Measurements from ENCODE around the gene DLEC1.

The DLEC1 gene

GRCh38 chr3:38136777-38137614 lies 98.0 kb downstream of the DLEC1 start, which contains the start of gene ACAA1:
Gene ACAA1 (minus strand): TSS chr3:38137127. CDS start chr3:38137035, 92 bp downstream.
- Histone ChIP-seq H3K36me3 (ENCODE audit: control insufficient read depth in 2 of 2, insufficient read depth in 2 of 2, low read length in 2 of 2) (peaks cover 32 to 42% of the 10 kb centered on the region in 2 donors), H3K4me3 (ENCODE audit: low read length in 2 of 2) (peak within 1 kb of the TSS; percentile 94), H3K9ac (ENCODE audit: low read depth in 1 of 2, low read length in 2 of 2) (peak within 1 kb of the TSS; percentile 97 to 98), H3K27me3 (ENCODE audit: control insufficient read depth in 2 of 2, insufficient read depth in 2 of 2, low read length in 2 of 2) (no peaks in the 10 kb centered on the region), H3K4me1 (ENCODE audit: control insufficient read depth in 2 of 2, insufficient read depth in 2 of 2, low read length in 2 of 2) (peaks cover 53 to 63% of the 10 kb centered on the region in 2 donors), H3K27ac (ENCODE audit: low read depth in 2 of 2, low read length in 2 of 2) (peak within 1 kb of the TSS; percentile 94 to 98), H3K9me3 (ENCODE audit: control insufficient read depth in 2 of 2, low read length in 2 of 2) (no peaks in the 10 kb centered on the region)

DNA sequence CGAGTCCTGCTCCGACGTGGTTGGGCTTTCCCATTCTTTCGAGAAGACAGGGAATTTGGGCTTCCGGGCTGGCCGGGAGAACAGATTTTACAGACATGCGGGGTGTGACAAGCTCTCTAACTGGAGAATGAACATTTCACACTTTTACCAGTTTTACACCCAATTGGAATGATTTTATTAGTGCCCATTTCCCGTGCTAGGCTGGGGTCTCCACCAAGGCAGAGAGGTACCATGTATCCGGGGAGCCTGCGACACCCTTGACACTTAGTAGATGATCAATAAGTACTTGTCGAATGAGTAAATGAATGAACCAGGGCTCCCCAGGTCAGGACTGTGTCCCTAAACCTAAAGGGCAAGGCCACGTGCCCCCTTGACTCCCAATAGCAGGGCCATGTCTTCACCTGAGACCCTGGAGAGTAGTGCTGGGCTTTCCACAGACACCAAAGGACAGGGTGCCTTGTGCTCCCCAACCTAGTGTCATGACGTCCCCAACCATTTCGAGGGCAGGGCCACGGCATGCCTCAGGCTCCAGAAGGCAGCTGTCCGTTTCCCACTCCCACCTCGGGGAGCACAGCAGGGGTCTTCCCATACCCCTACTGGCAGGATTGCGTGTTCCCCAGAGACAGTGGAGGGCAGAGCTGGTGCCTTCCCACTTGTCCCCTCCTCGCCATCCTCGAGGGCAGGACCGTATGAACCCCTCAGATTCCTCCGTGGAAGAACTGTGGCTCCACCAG lies 98.8 kb downstream of the DLEC1 start:
- peak overlapping the region; percentile 94 for H3K4me3 ChIP-seq (ENCODE audit: low read length in 2 of 2)
- H3K9me3 ChIP-seq (ENCODE audit: control insufficient read depth in 2 of 2, low read length in 2 of 2) = no peaks in the 10 kb centered on the region
- H3K27me3 ChIP-seq (ENCODE audit: control insufficient read depth in 2 of 2, insufficient read depth in 2 of 2, low read length in 2 of 2) = no peaks in the 10 kb centered on the region
- H3K36me3 ChIP-seq (ENCODE audit: control insufficient read depth in 2 of 2, insufficient read depth in 2 of 2, low read length in 2 of 2) = peaks cover 31 to 38% of the 10 kb centered on the region in 2 donors
- H3K9ac ChIP-seq (ENCODE audit: low read depth in 1 of 2, low read length in 2 of 2) = peak overlapping the region; percentile 97 to 98
- peaks cover 53 to 56% of the 10 kb centered on the region in 2 donors for H3K4me1 ChIP-seq (ENCODE audit: control insufficient read depth in 2 of 2, insufficient read depth in 2 of 2, low read length in 2 of 2)
- H3K27ac ChIP-seq (ENCODE audit: low read depth in 2 of 2, low read length in 2 of 2) = peak overlapping the region; percentile 94 to 98

GRCh38 chr3:38138349-38139190 lies 99.6 kb downstream of the DLEC1 start, which contains the start of gene MYD88:
Gene MYD88 (plus strand): TSS chr3:38138661. CDS start chr3:38138701, 40 bp downstream.
- Histone ChIP-seq H3K27ac (ENCODE audit: low read depth in 2 of 2, low read length in 2 of 2) (peak within 1 kb of the TSS; percentile 94 to 98), H3K4me1 (ENCODE audit: control insufficient read depth in 2 of 2, insufficient read depth in 2 of 2, low read length in 2 of 2) (peaks cover 45 to 48% of the 10 kb centered on the region in 2 donors), H3K36me3 (ENCODE audit: control insufficient read depth in 2 of 2, insufficient read depth in 2 of 2, low read length in 2 of 2) (peaks cover 24 to 32% of the 10 kb centered on the region in 2 donors)

GRCh38 chr3:38139191-38139590 lies 100.2 kb downstream of the DLEC1 start:
- peak overlapping the region; percentile 97 to 98 for H3K9ac ChIP-seq (ENCODE audit: low read depth in 1 of 2, low read length in 2 of 2)
- H3K4me3 ChIP-seq (ENCODE audit: low read length in 2 of 2) = peak overlapping the region; percentile 94
- no peaks in the 10 kb centered on the region for H3K9me3 ChIP-seq (ENCODE audit: control insufficient read depth in 2 of 2, low read length in 2 of 2)
- peaks cover 23 to 29% of the 10 kb centered on the region in 2 donors for H3K36me3 ChIP-seq (ENCODE audit: control insufficient read depth in 2 of 2, insufficient read depth in 2 of 2, low read length in 2 of 2)
- H3K27me3 ChIP-seq (ENCODE audit: control insufficient read depth in 2 of 2, insufficient read depth in 2 of 2, low read length in 2 of 2) = no peaks in the 10 kb centered on the region
- peak overlapping the region; percentile 94 to 98 for H3K27ac ChIP-seq (ENCODE audit: low read depth in 2 of 2, low read length in 2 of 2)
- peaks cover 42 to 44% of the 10 kb centered on the region in 2 donors for H3K4me1 ChIP-seq (ENCODE audit: control insufficient read depth in 2 of 2, insufficient read depth in 2 of 2, low read length in 2 of 2)

More at GRCh38 chr3:38138349-38139190, 99.6 kb downstream of the DLEC1 start, which contains the start of gene MYD88:
- Histone ChIP-seq H3K27me3 (ENCODE audit: control insufficient read depth in 2 of 2, insufficient read depth in 2 of 2, low read length in 2 of 2) (no peaks in the 10 kb centered on the region), H3K9me3 (ENCODE audit: control insufficient read depth in 2 of 2, low read length in 2 of 2) (no peaks in the 10 kb centered on the region), H3K9ac (ENCODE audit: low read depth in 1 of 2, low read length in 2 of 2) (peak within 1 kb of the TSS; percentile 97 to 98), H3K4me3 (ENCODE audit: low read length in 2 of 2) (peak within 1 kb of the TSS; percentile 94)

DNA sequence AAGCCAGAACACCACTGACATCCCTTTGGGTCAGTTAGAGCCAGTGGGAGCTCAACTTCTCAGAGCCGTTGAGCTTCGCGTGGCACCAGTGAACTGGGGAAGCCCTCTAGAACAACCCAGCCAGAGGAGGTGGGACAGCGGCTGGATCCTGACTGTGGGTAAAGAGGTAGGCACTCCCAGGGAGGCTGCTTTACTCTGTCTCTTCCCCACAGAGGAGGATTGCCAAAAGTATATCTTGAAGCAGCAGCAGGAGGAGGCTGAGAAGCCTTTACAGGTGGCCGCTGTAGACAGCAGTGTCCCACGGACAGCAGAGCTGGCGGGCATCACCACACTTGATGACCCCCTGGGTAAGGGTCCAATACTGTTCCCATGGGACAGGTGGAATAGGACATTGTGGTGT lies 100.6 kb downstream of the DLEC1 start:
- Histone ChIP-seq H3K36me3 (ENCODE audit: control insufficient read depth in 2 of 2, insufficient read depth in 2 of 2, low read length in 2 of 2) (peaks cover 20 to 25% of the 10 kb centered on the region in 2 donors), H3K4me1 (ENCODE audit: control insufficient read depth in 2 of 2, insufficient read depth in 2 of 2, low read length in 2 of 2) (peaks cover 38 to 39% of the 10 kb centered on the region in 2 donors), H3K27ac (ENCODE audit: low read depth in 2 of 2, low read length in 2 of 2) (peak overlapping the region in 1 of 2 donors; percentile 94), H3K4me3 (ENCODE audit: low read length in 2 of 2) (peak overlapping the region; percentile 94), H3K9ac (ENCODE audit: low read depth in 1 of 2, low read length in 2 of 2) (peak overlapping the region; percentile 97 to 98), H3K27me3 (ENCODE audit: control insufficient read depth in 2 of 2, insufficient read depth in 2 of 2, low read length in 2 of 2) (no peaks in the 10 kb centered on the region), H3K9me3 (ENCODE audit: control insufficient read depth in 2 of 2, low read length in 2 of 2) (no peaks in the 10 kb centered on the region)

DNA sequence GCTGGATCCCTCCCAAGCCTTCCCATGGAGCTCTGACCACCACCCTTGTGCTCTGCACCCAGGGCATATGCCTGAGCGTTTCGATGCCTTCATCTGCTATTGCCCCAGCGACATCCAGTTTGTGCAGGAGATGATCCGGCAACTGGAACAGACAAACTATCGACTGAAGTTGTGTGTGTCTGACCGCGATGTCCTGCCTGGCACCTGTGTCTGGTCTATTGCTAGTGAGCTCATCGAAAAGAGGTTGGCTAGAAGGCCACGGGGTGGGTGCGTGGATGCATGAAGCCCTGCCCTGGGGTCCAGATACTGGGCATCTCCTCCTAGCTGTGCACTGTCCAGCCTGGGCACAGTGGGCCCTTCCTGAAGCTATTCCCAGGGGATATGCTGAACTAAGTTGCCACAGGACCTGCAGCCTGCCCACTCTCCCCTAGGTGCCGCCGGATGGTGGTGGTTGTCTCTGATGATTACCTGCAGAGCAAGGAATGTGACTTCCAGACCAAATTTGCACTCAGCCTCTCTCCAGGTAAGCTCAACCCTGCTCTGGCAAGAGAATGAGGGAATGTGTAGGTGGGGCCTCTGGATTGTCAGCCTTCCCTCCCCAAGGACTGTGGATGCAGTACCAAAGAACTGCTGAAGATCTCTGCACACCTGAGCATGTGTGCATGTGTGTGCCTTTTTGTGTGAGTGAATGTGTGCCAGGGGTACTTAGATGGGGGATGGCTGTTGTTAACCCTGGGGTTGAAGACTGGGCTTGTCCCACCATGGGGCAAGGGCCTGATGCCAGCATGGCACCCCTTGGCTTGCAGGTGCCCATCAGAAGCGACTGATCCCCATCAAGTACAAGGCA lies 101.5 kb downstream of the DLEC1 start:
- no peak overlapping the region for H3K27ac ChIP-seq (ENCODE audit: low read depth in 2 of 2, low read length in 2 of 2)
- no peaks in the 10 kb centered on the region for H3K9me3 ChIP-seq (ENCODE audit: control insufficient read depth in 2 of 2, low read length in 2 of 2)
- H3K9ac ChIP-seq (ENCODE audit: low read depth in 1 of 2, low read length in 2 of 2) = peak overlapping the region; percentile 97 to 98
- peak overlapping the region; percentile 13 to 94 for H3K4me3 ChIP-seq (ENCODE audit: low read length in 2 of 2)
- peaks cover 29 to 31% of the 10 kb centered on the region in 2 donors for H3K4me1 ChIP-seq (ENCODE audit: control insufficient read depth in 2 of 2, insufficient read depth in 2 of 2, low read length in 2 of 2)
- no peaks in the 10 kb centered on the region for H3K27me3 ChIP-seq (ENCODE audit: control insufficient read depth in 2 of 2, insufficient read depth in 2 of 2, low read length in 2 of 2)
- peaks cover 20 to 25% of the 10 kb centered on the region in 2 donors for H3K36me3 ChIP-seq (ENCODE audit: control insufficient read depth in 2 of 2, insufficient read depth in 2 of 2, low read length in 2 of 2)

- H3K27ac ChIP-seq (ENCODE audit: low read depth in 2 of 2, low read length in 2 of 2) = no peak overlapping the region
Observed at GRCh38 chr3:38141173-38141951, 102.4 kb downstream of the DLEC1 start.

DNA sequence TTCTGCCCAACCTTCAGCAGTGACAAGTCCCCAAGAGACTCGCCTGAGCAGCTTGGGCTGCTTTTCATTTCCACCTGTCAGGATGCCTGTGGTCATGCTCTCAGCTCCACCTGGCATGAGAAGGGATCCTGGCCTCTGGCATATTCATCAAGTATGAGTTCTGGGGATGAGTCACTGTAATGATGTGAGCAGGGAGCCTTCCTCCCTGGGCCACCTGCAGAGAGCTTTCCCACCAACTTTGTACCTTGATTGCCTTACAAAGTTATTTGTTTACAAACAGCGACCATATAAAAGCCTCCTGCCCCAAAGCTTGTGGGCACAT lies 102.9 kb downstream of the DLEC1 start:
- Histone ChIP-seq H3K27ac (ENCODE audit: low read depth in 2 of 2, low read length in 2 of 2) (no peak overlapping the region), H3K27me3 (ENCODE audit: control insufficient read depth in 2 of 2, insufficient read depth in 2 of 2, low read length in 2 of 2) (no peaks in the 10 kb centered on the region), H3K4me1 (ENCODE audit: control insufficient read depth in 2 of 2, insufficient read depth in 2 of 2, low read length in 2 of 2) (peaks cover 22 to 26% of the 10 kb centered on the region in 2 donors), H3K9ac (ENCODE audit: low read depth in 1 of 2, low read length in 2 of 2) (no peak overlapping the region), H3K9me3 (ENCODE audit: control insufficient read depth in 2 of 2, low read length in 2 of 2) (no peaks in the 10 kb centered on the region), H3K4me3 (ENCODE audit: low read length in 2 of 2) (no peak overlapping the region), H3K36me3 (ENCODE audit: control insufficient read depth in 2 of 2, insufficient read depth in 2 of 2, low read length in 2 of 2) (peaks cover 20 to 25% of the 10 kb centered on the region in 2 donors)

More at GRCh38 chr3:38141173-38141951, 102.4 kb downstream of the DLEC1 start:
- peaks cover 20 to 25% of the 10 kb centered on the region in 2 donors for H3K36me3 ChIP-seq (ENCODE audit: control insufficient read depth in 2 of 2, insufficient read depth in 2 of 2, low read length in 2 of 2)
- peaks cover 22 to 26% of the 10 kb centered on the region in 2 donors for H3K4me1 ChIP-seq (ENCODE audit: control insufficient read depth in 2 of 2, insufficient read depth in 2 of 2, low read length in 2 of 2)
- no peak overlapping the region for H3K9ac ChIP-seq (ENCODE audit: low read depth in 1 of 2, low read length in 2 of 2)
- no peaks in the 10 kb centered on the region for H3K9me3 ChIP-seq (ENCODE audit: control insufficient read depth in 2 of 2, low read length in 2 of 2)
- no peaks in the 10 kb centered on the region for H3K27me3 ChIP-seq (ENCODE audit: control insufficient read depth in 2 of 2, insufficient read depth in 2 of 2, low read length in 2 of 2)
- no peak overlapping the region for H3K4me3 ChIP-seq (ENCODE audit: low read length in 2 of 2)
